ENCODE measurements around the gene CDH13. TPM values are rescaled to one million over a fixed set of nuclear protein-coding genes. Genes with fewer than 3 reads are reported as not detected.

CDH13 gene
- total RNA-seq, 2 donors from 2014 or later, result 228 to 280 TPM

DNA sequence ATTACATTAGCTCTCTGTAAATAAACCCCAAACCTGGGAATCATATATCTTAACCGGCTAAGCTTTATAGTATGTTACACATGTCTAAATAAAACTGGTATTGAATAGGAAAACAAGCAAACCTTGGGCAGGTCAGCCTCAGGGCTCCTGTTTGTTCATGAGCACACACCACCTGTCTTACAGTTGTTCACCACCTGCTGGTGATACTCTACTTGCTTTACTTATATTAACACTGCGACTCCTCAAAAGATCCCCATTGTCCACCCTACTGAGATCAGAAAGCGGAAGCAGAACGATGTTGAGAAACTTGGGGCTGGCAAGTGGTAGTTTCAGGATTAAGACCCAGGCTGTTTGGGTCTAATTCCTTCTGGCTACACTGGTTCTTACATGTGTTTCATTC lies 16.4 kb downstream of the CDH13 start:
- ATAC-seq (ENCODE audit: insufficient number of reproducible peaks, low FRiP score, low read depth), result no peak
- Histone ChIP-seq H3K27ac (no peak overlapping the region), H3K4me3 (no peak overlapping the region), H3K4me1 (ENCODE audit: control insufficient read depth in 1 of 2, low read depth in 2 of 2) (peaks cover 0 to 19% of the 10 kb centered on the region in 2 donors), H3K36me3 (no peaks in the 10 kb centered on the region), H3K9me3 (no peaks in the 10 kb centered on the region), H3K27me3 (replicated peaks; ENCODE audit: insufficient read depth) (no peaks in the 10 kb centered on the region)
- no peak for DNase-seq (ENCODE audit: low spot score)
- TF ChIP-seq, protein P1, sequence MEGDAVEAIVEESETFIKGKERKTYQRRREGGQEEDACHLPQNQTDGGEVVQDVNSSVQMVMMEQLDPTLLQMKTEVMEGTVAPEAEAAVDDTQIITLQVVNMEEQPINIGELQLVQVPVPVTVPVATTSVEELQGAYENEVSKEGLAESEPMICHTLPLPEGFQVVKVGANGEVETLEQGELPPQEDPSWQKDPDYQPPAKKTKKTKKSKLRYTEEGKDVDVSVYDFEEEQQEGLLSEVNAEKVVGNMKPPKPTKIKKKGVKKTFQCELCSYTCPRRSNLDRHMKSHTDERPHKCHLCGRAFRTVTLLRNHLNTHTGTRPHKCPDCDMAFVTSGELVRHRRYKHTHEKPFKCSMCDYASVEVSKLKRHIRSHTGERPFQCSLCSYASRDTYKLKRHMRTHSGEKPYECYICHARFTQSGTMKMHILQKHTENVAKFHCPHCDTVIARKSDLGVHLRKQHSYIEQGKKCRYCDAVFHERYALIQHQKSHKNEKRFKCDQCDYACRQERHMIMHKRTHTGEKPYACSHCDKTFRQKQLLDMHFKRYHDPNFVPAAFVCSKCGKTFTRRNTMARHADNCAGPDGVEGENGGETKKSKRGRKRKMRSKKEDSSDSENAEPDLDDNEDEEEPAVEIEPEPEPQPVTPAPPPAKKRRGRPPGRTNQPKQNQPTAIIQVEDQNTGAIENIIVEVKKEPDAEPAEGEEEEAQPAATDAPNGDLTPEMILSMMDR (IDR thresholded peaks at IDR 0.05), result no peak

DNA sequence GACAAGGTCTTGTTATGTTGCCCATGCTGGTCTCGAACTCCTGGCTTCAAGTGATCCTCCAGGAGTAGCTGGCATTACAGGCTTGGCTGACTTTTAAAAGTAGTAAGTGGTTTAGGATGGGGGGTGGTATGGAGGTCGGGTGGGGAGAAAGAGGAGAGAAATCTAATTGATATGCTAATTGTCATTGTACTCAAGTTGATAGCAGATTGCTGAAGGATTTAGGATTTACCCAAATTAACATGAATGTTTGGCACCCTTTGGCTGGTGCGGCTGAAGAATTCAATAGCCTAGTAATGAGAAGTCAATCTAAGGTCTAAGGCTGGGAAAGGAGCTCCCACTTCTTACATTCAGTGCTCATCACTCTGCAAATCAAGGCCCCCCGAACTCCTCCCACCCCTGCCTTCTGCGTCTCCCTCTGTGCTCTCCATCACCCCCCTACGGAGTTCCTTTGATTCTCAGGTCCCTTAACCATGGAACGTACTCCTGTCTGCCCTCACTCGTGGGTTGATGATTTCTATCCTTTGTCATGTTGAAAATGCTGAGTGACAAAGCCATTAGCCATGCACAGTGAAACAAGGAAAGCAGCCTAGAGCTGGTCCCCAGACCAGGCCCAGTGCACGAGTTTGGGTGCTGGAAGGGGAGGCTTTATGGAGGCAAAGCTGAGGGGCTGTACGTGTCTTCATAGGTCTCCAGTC lies 17.3 kb downstream of the CDH13 start:
- no peaks in the 10 kb centered on the region for H3K9me3 ChIP-seq
- H3K4me3 ChIP-seq, result no peak overlapping the region
- H3K36me3 ChIP-seq, result no peaks in the 10 kb centered on the region
- DNase-seq (ENCODE audit: low spot score) (no peak), ATAC-seq (ENCODE audit: insufficient number of reproducible peaks, low FRiP score, low read depth) (no peak)
- H3K27me3 ChIP-seq (replicated peaks; ENCODE audit: insufficient read depth), result no peaks in the 10 kb centered on the region
- TF ChIP-seq, protein P1 (IDR thresholded peaks at IDR 0.05), result no peak
- H3K4me1 ChIP-seq (ENCODE audit: control insufficient read depth in 1 of 2, low read depth in 2 of 2), result peaks cover 0 to 17% of the 10 kb centered on the region in 2 donors
- no peak overlapping the region for H3K27ac ChIP-seq

DNA sequence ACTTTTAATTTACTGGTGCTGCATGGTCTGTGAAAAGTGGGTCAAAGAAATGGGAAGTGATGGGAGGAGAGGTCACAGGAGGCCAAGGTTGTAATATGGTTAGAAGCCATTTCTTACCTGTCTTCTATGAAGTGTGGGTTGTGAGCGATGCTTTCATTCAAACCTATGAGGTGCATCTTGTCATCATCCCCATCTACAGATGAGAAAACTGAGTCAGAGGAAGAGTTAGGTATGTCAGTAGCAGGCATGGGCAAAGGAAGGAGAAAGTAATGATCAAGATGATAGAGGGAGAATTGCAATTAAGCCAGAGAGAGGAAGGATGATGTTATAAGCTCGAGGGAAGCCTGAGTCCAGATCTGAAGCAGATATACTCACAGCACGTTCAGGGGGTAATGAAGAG lies 19.7 kb downstream of the CDH13 start:
- H3K27ac ChIP-seq, result no peak overlapping the region
- H3K4me1 ChIP-seq (ENCODE audit: control insufficient read depth in 1 of 2, low read depth in 2 of 2), result peaks cover 0 to 9% of the 10 kb centered on the region in 2 donors
- no peaks in the 10 kb centered on the region for H3K9me3 ChIP-seq
- H3K4me3 ChIP-seq, result no peak overlapping the region
- no peaks in the 10 kb centered on the region for H3K36me3 ChIP-seq
- no peaks in the 10 kb centered on the region for H3K27me3 ChIP-seq (replicated peaks; ENCODE audit: insufficient read depth)
- ATAC-seq (ENCODE audit: insufficient number of reproducible peaks, low FRiP score, low read depth) (no peak), DNase-seq (ENCODE audit: low spot score) (no peak)
- TF ChIP-seq, protein P1 (IDR thresholded peaks at IDR 0.05), result no peak

DNA sequence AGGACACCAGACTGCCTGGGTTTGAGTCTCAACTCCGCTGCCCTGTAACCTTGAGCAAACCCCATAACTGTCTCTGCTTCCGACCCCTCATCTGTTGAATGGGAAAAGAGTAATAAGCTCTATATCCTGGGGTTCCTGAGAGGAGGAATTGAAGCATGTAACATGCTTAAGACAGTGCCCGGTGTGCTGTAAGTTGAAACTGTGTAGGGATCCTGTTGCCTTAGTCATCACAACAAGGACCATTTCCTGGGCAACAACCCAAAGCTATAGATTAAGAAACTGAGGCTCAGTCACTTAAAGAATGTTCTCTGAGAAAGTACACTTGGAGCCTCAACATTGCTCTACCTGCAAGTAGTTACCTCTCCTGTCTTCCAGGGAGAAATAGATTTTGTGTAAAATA lies 23.0 kb downstream of the CDH13 start:
- ATAC-seq (ENCODE audit: insufficient number of reproducible peaks, low FRiP score, low read depth) (no peak), DNase-seq (ENCODE audit: low spot score) (no peak)
- no peak overlapping the region for H3K27ac ChIP-seq
- H3K36me3 ChIP-seq, result no peaks in the 10 kb centered on the region
- no peak overlapping the region for H3K4me3 ChIP-seq
- H3K27me3 ChIP-seq (replicated peaks; ENCODE audit: insufficient read depth), result no peaks in the 10 kb centered on the region
- peaks cover 15 to 25% of the 10 kb centered on the region in 2 donors for H3K4me1 ChIP-seq (ENCODE audit: control insufficient read depth in 1 of 2, low read depth in 2 of 2)
- TF ChIP-seq, protein P1 (IDR thresholded peaks at IDR 0.05), result no peak
- no peaks in the 10 kb centered on the region for H3K9me3 ChIP-seq

DNA sequence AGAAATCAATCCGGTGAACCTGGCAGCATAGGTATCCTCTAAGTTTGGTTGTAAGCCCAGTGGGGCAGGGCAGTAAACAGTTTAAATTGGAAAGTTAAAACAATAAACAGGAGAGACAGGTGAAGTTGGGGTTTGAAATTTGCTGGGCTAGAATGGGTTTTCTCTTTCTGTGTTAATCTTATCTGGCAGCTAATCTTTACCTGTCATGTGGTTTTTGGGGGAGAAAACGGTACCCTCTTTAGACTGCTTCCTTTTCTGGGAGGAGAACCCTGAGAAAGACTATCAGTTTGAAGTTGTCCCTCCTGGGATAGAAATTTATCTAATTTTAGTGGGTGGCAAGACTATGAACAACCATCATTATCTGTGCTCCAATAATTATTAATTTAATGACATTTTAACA lies 24.0 kb downstream of the CDH13 start:
- DNase-seq (ENCODE audit: low spot score) (no peak), ATAC-seq (ENCODE audit: insufficient number of reproducible peaks, low FRiP score, low read depth) (no peak)
- Histone ChIP-seq H3K36me3 (no peaks in the 10 kb centered on the region), H3K4me1 (ENCODE audit: control insufficient read depth in 1 of 2, low read depth in 2 of 2) (peaks cover 21 to 36% of the 10 kb centered on the region in 2 donors), H3K27ac (no peak overlapping the region), H3K9me3 (no peaks in the 10 kb centered on the region), H3K27me3 (replicated peaks; ENCODE audit: insufficient read depth) (no peaks in the 10 kb centered on the region), H3K4me3 (no peak overlapping the region)
- TF ChIP-seq, protein P1 (IDR thresholded peaks at IDR 0.05), result no peak
